Tibial artery (tissue), 4 donors: ENCODE measurements around the gene TCHH.

Experiments used
- DNase-seq, 2 donors: peaks; one replicate each; pipeline ENCODE4 v3.0.0-alpha.2; 2019
- H3K27ac ChIP-seq, 2 donors: fragments of 200-600 bp; sonication (generic) in 1 of 2; 1 replicate in 1 of 2; 2 replicates in 1 of 2; pipeline ENCODE4 v1.5.1; 2018 to 2019; ENCODE audit warnings: mild to moderate bottlenecking in 1 of 2
- H3K27me3 ChIP-seq, 2 donors: fragments of 200-600 bp; sonication (generic) in 1 of 2; one replicate each; pipeline versions ENCODE4 v1.5.1 to v1.6.0; 2016 to 2019
- H3K36me3 ChIP-seq, 3 donors: fragments of 200-600 bp; sonication (generic) in 2 of 3; one replicate each; pipeline ENCODE4 v1.5.1; 2016 to 2019; ENCODE audit warnings: mild to moderate bottlenecking in 2 of 3
- H3K4me1 ChIP-seq, 4 donors: fragments of 200-600 bp; sonication (generic) in 2 of 4; 1 replicate in 3 of 4; 2 replicates in 1 of 4; pipeline ENCODE4 v1.5.1; 2016 to 2019
- H3K4me3 ChIP-seq, 2 donors: fragments of 200-600 bp; sonication (generic) in 1 of 2; 1 replicate in 1 of 2; 2 replicates in 1 of 2; pipeline ENCODE4 v1.5.1; 2018 to 2019; ENCODE audit warnings: mild to moderate bottlenecking in 2 of 2
- H3K9me3 ChIP-seq, 3 donors: fragments of 200-600 bp; sonication (generic) in 1 of 3; one replicate each; pipeline ENCODE4 v1.5.1; 2016 to 2019
- CTCF ChIP-seq, 2 experiments: fragments of 200-600 bp in 1 of 2; fragments of 450-650 bp in 1 of 2; IDR thresholded peaks; one replicate each; pipeline ENCODE4 v1.5.1; 2017 to 2019; ENCODE audit warnings: antibody characterized with exemption in 2 of 2, mild to moderate bottlenecking in 1 of 2, moderate library complexity in 1 of 2
- intact Hi-C: fragments of 100-400 bp; cut with DNase I; formaldehyde crosslinking; loops from one replicate; pipeline ENCODE4 v1.15.0; 2023; ENCODE audit warnings: low total_unique reads

The TCHH gene

GRCh38 chr1:152143150-152143887, 28.1 kb upstream of the TCHH start:
- H3K27me3 ChIP-seq, result peaks cover 0 to 7% of the 10 kb centered on the region in 2 donors
- no peaks in the 10 kb centered on the region for H3K36me3 ChIP-seq
- H3K4me1 ChIP-seq, result no peaks in the 10 kb centered on the region
- H3K4me3 ChIP-seq, result no peak overlapping the region
- TF ChIP-seq CTCF (IDR thresholded peaks at IDR 0.05), result no peak
- H3K9me3 ChIP-seq, result peaks cover 0 to 9% (median 7%) of the 10 kb centered on the region in 3 donors
- DNase-seq, result no peak
- H3K27ac ChIP-seq, result no peak overlapping the region
- intact Hi-C loops, result no loop called here

- peak in 1 of 2 donors; percentile 62 for DNase-seq
- Histone ChIP-seq H3K9me3 (no peaks in the 10 kb centered on the region), H3K36me3 (no peaks in the 10 kb centered on the region), H3K4me1 (no peaks in the 10 kb centered on the region), H3K27ac (no peak overlapping the region), H3K4me3 (no peak overlapping the region), H3K27me3 (peaks cover 0 to 7% of the 10 kb centered on the region in 2 donors)
- peak; percentile 64 to 73 for TF ChIP-seq CTCF (IDR thresholded peaks at IDR 0.05)
- intact Hi-C loops, result no loop called here
Observed at GRCh38 chr1:152141971-152142584, 26.8 kb upstream of the TCHH start.

GRCh38 chr1:152137215-152137614, 22.0 kb upstream of the TCHH start:
- Histone ChIP-seq H3K27ac (no peak overlapping the region), H3K9me3 (peaks cover 0 to 12% (median 10%) of the 10 kb centered on the region in 3 donors), H3K27me3 (peaks cover 0 to 3% of the 10 kb centered on the region in 2 donors), H3K4me1 (no peaks in the 10 kb centered on the region), H3K4me3 (no peak overlapping the region), H3K36me3 (no peaks in the 10 kb centered on the region)
- no peak for DNase-seq
- intact Hi-C loops, result no loop called here
- no peak for TF ChIP-seq CTCF (IDR thresholded peaks at IDR 0.05)

GRCh38 chr1:152130186-152130585, 14.9 kb upstream of the TCHH start:
- Histone ChIP-seq H3K36me3 (no peaks in the 10 kb centered on the region), H3K9me3 (peaks cover 0 to 17% (median 16%) of the 10 kb centered on the region in 3 donors), H3K4me3 (no peak overlapping the region), H3K27me3 (peaks cover 0 to 11% of the 10 kb centered on the region in 2 donors), H3K4me1 (no peaks in the 10 kb centered on the region), H3K27ac (no peak overlapping the region)
- intact Hi-C loops, result no loop called here
- TF ChIP-seq CTCF (IDR thresholded peaks at IDR 0.05), result no peak
- no peak for DNase-seq

GRCh38 chr1:152127673-152128072, 12.4 kb upstream of the TCHH start:
- peaks cover 0 to 10% (median 8%) of the 10 kb centered on the region in 3 donors for H3K9me3 ChIP-seq
- H3K27me3 ChIP-seq, result peaks cover 0 to 11% of the 10 kb centered on the region in 2 donors
- H3K36me3 ChIP-seq, result no peaks in the 10 kb centered on the region
- TF ChIP-seq CTCF (IDR thresholded peaks at IDR 0.05), result no peak
- no peak overlapping the region for H3K27ac ChIP-seq
- no peak for DNase-seq
- intact Hi-C loops, result no loop called here
- no peaks in the 10 kb centered on the region for H3K4me1 ChIP-seq
- no peak overlapping the region for H3K4me3 ChIP-seq
